Measurements from ENCODE around the gene STAT5B. TPM values are rescaled to one million over a fixed set of nuclear protein-coding genes. Genes with fewer than 3 reads are reported as not detected.
"Not testable (repeated sequence)": the region's sequence is repeated elsewhere in the genome, so short reads cannot be mapped to it uniquely, and the experiment has no call there.

STAT5B gene
- total RNA-seq, result 100 to 1,000 TPM in 1 of 4 donors, 10 to 100 TPM in 3; 52.7 to 105 (median 57.6) TPM

GRCh38 chr17:42276359-42276608, at the start of gene STAT5B:
STAT5B (minus strand) TSS chr17:42276391; CDS start chr17:42232127, 44,264 bp downstream.
- H3K4me3 ChIP-seq, result peak within 1 kb of the TSS; percentile 94
- WGBS, result 0% methylated on average over 17 of the region's 47 CpGs
- DNase-seq (ENCODE audit: low spot score in 2 of 2), result no peak
- peak within 1 kb of the TSS; percentile 91 for H3K27ac ChIP-seq
- peaks cover 33% of the 10 kb centered on the region for H3K4me1 ChIP-seq
- H3K36me3 ChIP-seq, result no peaks in the 10 kb centered on the region
- H3K9me3 ChIP-seq, result no peaks in the 10 kb centered on the region
- TF ChIP-seq POLR2AphosphoS5 (IDR thresholded peaks at IDR 0.05) (no peak), POLR2A (IDR thresholded peaks at IDR 0.05) (peak; percentile 55 to 85)
- H3K27me3 ChIP-seq, result no peaks in the 10 kb centered on the region

- Histone ChIP-seq H3K4me1 (peaks cover 20% of the 10 kb centered on the region), H3K4me3 (no peak overlapping the region), H3K36me3 (peaks cover 79% of the 10 kb centered on the region), H3K27ac (no peak overlapping the region), H3K27me3 (no peaks in the 10 kb centered on the region), H3K9me3 (no peaks in the 10 kb centered on the region)
- DNase-seq (ENCODE audit: low spot score in 2 of 2), result no peak
- 39% methylated on average over 7 of the region's 7 CpGs for WGBS
- TF ChIP-seq CTCF (IDR thresholded peaks at IDR 0.05) (no peak), EP300 (IDR thresholded peaks at IDR 0.05) (no peak), POLR2AphosphoS5 (IDR thresholded peaks at IDR 0.05) (no peak), POLR2A (IDR thresholded peaks at IDR 0.05) (no peak)
These were observed 48.8 kb upstream of the STAT5B start for GRCh38 chr17:42325026-42325425.

GRCh38 chr17:42323268-42323773, 47.1 kb upstream of the STAT5B start:
- peaks cover 4% of the 10 kb centered on the region for H3K4me1 ChIP-seq
- peaks cover 92% of the 10 kb centered on the region for H3K36me3 ChIP-seq
- TF ChIP-seq CTCF (IDR thresholded peaks at IDR 0.05) (no peak), EP300 (IDR thresholded peaks at IDR 0.05) (no peak), POLR2AphosphoS5 (IDR thresholded peaks at IDR 0.05) (no peak), POLR2A (IDR thresholded peaks at IDR 0.05) (no peak)
- H3K27ac ChIP-seq, result no peak overlapping the region
- no peak overlapping the region for H3K4me3 ChIP-seq
- no peak for DNase-seq (ENCODE audit: low spot score in 2 of 2)
- WGBS, result 59% methylated on average over 5 of the region's 5 CpGs
- H3K9me3 ChIP-seq, result no peaks in the 10 kb centered on the region
- H3K27me3 ChIP-seq, result no peaks in the 10 kb centered on the region

- Histone ChIP-seq H3K27me3 (no peaks in the 10 kb centered on the region), H3K4me3 (no peak overlapping the region), H3K9me3 (no peaks in the 10 kb centered on the region), H3K36me3 (peaks cover 97% of the 10 kb centered on the region), H3K4me1 (peaks cover 4% of the 10 kb centered on the region), H3K27ac (peak overlapping the region; percentile 8)
- WGBS, result 33% methylated on average over 8 of the region's 10 CpGs
- DNase-seq (ENCODE audit: low spot score in 2 of 2), result peak; percentile 96 to 98
- TF ChIP-seq POLR2A (IDR thresholded peaks at IDR 0.05) (no peak), CTCF (IDR thresholded peaks at IDR 0.05) (peak; percentile 98 to 100), POLR2AphosphoS5 (IDR thresholded peaks at IDR 0.05) (peak in 2 of 3 donors; percentile 83 to 86), EP300 (IDR thresholded peaks at IDR 0.05) (no peak)
These were observed 46.4 kb upstream of the STAT5B start for GRCh38 chr17:42322382-42323267.

GRCh38 chr17:42321555-42321954, 45.4 kb upstream of the STAT5B start:
- 86% methylated on average over 4 of the region's 4 CpGs for whole genome bisulfite sequencing
- Histone ChIP-seq H3K4me1 (peaks cover 4% of the 10 kb centered on the region), H3K27me3 (no peaks in the 10 kb centered on the region), H3K4me3 (no peak overlapping the region), H3K36me3 (peaks cover 97% of the 10 kb centered on the region), H3K27ac (no peak overlapping the region), H3K9me3 (no peaks in the 10 kb centered on the region)
- TF ChIP-seq POLR2A (IDR thresholded peaks at IDR 0.05) (no peak), POLR2AphosphoS5 (IDR thresholded peaks at IDR 0.05) (no peak), CTCF (IDR thresholded peaks at IDR 0.05) (no peak), EP300 (IDR thresholded peaks at IDR 0.05) (no peak)
- no peak for DNase-seq (ENCODE audit: low spot score in 2 of 2)

GRCh38 chr17:42317967-42318366, 41.8 kb upstream of the STAT5B start:
- 91% methylated on average over 6 of the region's 6 CpGs for WGBS
- not testable (repeated sequence) for DNase-seq (ENCODE audit: low spot score in 2 of 2); H3K27me3 ChIP-seq; H3K9me3 ChIP-seq; H3K27ac ChIP-seq; H3K4me3 ChIP-seq
- H3K36me3 ChIP-seq, result peaks cover 94% of the 10 kb centered on the region
- peaks cover 15% of the 10 kb centered on the region for H3K4me1 ChIP-seq

All from suprapubic skin (tissue), 4 donors.